ENCODE results near the gene CATSPERE.
"Not testable (repeated sequence)": the region's sequence is repeated elsewhere in the genome, so short reads cannot be mapped to it uniquely, and the experiment has no call there.

CATSPERE gene

GRCh38 chr1:244552336-244552735 is 91.3 kb downstream of the CATSPERE start:
- no peak for DNase-seq

GRCh38 chr1:244556263-244556662 is 95.2 kb downstream of the CATSPERE start:
- DNase-seq = no peak

GRCh38 chr1:244557565-244557964 is 96.5 kb downstream of the CATSPERE start:
- no peak for DNase-seq

- no peak for DNase-seq
These were observed 98.5 kb downstream of the CATSPERE start for GRCh38 chr1:244559561-244559960.

GRCh38 chr1:244562877-244563276 is 101.8 kb downstream of the CATSPERE start:
- DNase-seq = not testable (repeated sequence)

- no peak for DNase-seq
These were observed 112.7 kb downstream of the CATSPERE start for GRCh38 chr1:244573768-244574167.

- DNase-seq = no peak
These were observed 115.3 kb downstream of the CATSPERE start for GRCh38 chr1:244576259-244576892.

GRCh38 chr1:244578205-244578604 is 117.1 kb downstream of the CATSPERE start:
- not testable (repeated sequence) for DNase-seq

- no peak for DNase-seq
These were observed 122.4 kb downstream of the CATSPERE start for GRCh38 chr1:244583358-244583982.

- no peak for DNase-seq
These were observed 124.8 kb downstream of the CATSPERE start for GRCh38 chr1:244585867-244586266.

- no peak for DNase-seq
These were observed 129.6 kb downstream of the CATSPERE start for GRCh38 chr1:244590670-244591069.

- no peak for DNase-seq
These were observed 137.5 kb downstream of the CATSPERE start for GRCh38 chr1:244598611-244599010.

- DNase-seq = no peak
These were observed 138.9 kb downstream of the CATSPERE start for GRCh38 chr1:244599937-244600350.

GRCh38 chr1:244601336-244601735 is 140.3 kb downstream of the CATSPERE start:
- DNase-seq = no peak

- no peak for DNase-seq
These were observed 142.4 kb downstream of the CATSPERE start for GRCh38 chr1:244603498-244603897.

GRCh38 chr1:244605835-244606370 is 144.8 kb downstream of the CATSPERE start:
- DNase-seq = no peak

GRCh38 chr1:244614113-244614836 is 153.2 kb downstream of the CATSPERE start:
- no peak for DNase-seq

GRCh38 chr1:244614879-244615278 is 153.8 kb downstream of the CATSPERE start:
- DNase-seq = no peak

GRCh38 chr1:244615301-244615700 is 154.2 kb downstream of the CATSPERE start:
- no peak for DNase-seq

- no peak for DNase-seq
These were observed 165.6 kb downstream of the CATSPERE start for GRCh38 chr1:244626709-244627108.

- no peak for DNase-seq
These were observed 167.7 kb downstream of the CATSPERE start for GRCh38 chr1:244628789-244629188.

- no peak for DNase-seq
These were observed 172.1 kb downstream of the CATSPERE start for GRCh38 chr1:244633140-244633539.

GRCh38 chr1:244634546-244634945 is 173.5 kb downstream of the CATSPERE start:
- DNase-seq = no peak
